Measurements from ENCODE around the gene ERFE.

Gene ERFE

GRCh38 chr2:238216651-238217184 lies 57.9 kb downstream of the ERFE start:
- DNase-seq (ENCODE audit: low read depth in 2 of 2): no peak
